HL-60 (cell line): ENCODE measurements around the gene MYO1E.

Experiments
- POLR2AphosphoS5 ChIP-seq: IDR thresholded peaks from 2 replicates; pipeline ENCODE4 v1.6.1; 2012; ENCODE audit warnings: low read depth
- TF ChIP-seq, protein P1 (sequence below): IDR thresholded peaks from one replicate; pipeline ENCODE4 v1.5.1; 2011; ENCODE audit warnings: low read length, control low read depth, inconsistent platforms; ENCODE audit not compliant: insufficient read depth

DNA sequence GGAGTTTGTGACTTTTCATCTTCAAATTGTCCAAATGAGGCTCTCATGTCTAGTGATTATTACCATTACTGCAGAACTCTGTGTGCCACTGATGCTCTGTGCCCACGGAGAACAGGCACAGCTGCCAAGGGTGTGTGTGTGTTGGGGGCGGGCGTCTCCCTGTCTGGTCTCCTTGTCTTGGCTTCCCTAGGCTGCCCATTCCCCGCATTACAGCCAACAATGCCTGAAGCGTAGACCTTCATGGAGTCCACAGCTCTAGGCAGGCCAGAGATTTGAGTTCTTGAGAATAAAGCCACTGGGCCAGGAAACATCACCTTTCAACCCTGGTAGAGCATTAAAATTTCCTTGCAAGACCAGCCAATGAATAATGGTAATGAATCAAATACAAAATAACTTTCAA, 225.0 kb downstream of the MYO1E start:
- TF ChIP-seq, protein P1, sequence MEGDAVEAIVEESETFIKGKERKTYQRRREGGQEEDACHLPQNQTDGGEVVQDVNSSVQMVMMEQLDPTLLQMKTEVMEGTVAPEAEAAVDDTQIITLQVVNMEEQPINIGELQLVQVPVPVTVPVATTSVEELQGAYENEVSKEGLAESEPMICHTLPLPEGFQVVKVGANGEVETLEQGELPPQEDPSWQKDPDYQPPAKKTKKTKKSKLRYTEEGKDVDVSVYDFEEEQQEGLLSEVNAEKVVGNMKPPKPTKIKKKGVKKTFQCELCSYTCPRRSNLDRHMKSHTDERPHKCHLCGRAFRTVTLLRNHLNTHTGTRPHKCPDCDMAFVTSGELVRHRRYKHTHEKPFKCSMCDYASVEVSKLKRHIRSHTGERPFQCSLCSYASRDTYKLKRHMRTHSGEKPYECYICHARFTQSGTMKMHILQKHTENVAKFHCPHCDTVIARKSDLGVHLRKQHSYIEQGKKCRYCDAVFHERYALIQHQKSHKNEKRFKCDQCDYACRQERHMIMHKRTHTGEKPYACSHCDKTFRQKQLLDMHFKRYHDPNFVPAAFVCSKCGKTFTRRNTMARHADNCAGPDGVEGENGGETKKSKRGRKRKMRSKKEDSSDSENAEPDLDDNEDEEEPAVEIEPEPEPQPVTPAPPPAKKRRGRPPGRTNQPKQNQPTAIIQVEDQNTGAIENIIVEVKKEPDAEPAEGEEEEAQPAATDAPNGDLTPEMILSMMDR = no peak
- TF ChIP-seq POLR2AphosphoS5 = no peak
